ENCODE results near the gene LHX1.

DNA sequence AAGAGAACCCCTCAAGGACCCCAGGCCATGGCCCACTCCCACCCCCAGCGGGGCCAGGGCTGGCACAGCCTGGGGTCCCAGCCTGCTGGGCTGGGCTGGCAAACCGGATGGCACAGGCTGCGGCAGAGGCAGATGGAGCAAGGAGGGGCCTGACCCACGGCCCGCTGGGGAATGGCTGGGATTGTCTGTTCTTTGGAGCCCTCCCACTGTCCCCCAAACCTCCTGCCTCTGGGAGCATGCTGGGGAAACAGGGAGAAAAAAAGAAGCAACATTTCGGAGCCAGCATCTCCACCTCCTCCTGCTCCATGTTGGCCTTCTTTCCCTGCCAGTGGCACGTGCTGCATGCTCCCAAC lies 37.1 kb upstream of the LHX1 start:
- TF ChIP-seq, protein P1, sequence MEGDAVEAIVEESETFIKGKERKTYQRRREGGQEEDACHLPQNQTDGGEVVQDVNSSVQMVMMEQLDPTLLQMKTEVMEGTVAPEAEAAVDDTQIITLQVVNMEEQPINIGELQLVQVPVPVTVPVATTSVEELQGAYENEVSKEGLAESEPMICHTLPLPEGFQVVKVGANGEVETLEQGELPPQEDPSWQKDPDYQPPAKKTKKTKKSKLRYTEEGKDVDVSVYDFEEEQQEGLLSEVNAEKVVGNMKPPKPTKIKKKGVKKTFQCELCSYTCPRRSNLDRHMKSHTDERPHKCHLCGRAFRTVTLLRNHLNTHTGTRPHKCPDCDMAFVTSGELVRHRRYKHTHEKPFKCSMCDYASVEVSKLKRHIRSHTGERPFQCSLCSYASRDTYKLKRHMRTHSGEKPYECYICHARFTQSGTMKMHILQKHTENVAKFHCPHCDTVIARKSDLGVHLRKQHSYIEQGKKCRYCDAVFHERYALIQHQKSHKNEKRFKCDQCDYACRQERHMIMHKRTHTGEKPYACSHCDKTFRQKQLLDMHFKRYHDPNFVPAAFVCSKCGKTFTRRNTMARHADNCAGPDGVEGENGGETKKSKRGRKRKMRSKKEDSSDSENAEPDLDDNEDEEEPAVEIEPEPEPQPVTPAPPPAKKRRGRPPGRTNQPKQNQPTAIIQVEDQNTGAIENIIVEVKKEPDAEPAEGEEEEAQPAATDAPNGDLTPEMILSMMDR (IDR thresholded peaks at IDR 0.05; ENCODE audit: low read depth, low read length, poor library complexity, severe bottlenecking) = no peak
- no peak for TF ChIP-seq EZH2phosphoT487 (IDR thresholded peaks at IDR 0.05; ENCODE audit: borderline replicate concordance, low read length)
